H1 (cell line): Measurements from ENCODE around the gene TBX18. TPM values are rescaled to one million over a fixed set of nuclear protein-coding genes. Genes with fewer than 3 reads are reported as not detected.

Source experiments
- ASH2L ChIP-seq: fragments of 200-600, 300-600 bp; sonication (generic); IDR thresholded peaks from one replicate; pipeline ENCODE4 v1.7.1; 2017; ENCODE audit warnings: low read length
- CREB1 ChIP-seq: IDR thresholded peaks from 2 replicates; pipeline ENCODE4 v1.6.1; 2012; ENCODE audit warnings: inconsistent platforms
- SAP30 ChIP-seq: fragments of 300-600 bp; sonication (generic); IDR thresholded peaks from 2 replicates; pipeline ENCODE4 v1.7.1; 2012; ENCODE audit warnings: low read length, moderate library complexity, mild to moderate bottlenecking, inconsistent platforms; ENCODE audit not compliant: insufficient read depth, insufficient replicate concordance
- SP2 ChIP-seq: IDR thresholded peaks from 2 replicates; pipeline ENCODE4 v1.6.1; 2012; ENCODE audit warnings: mild to moderate bottlenecking, low read length, inconsistent platforms
- polyA plus RNA-seq, 7 experiments: library from polyadenylated mRNA; depleted of rRNA in 3 of 7; stranded (reverse) in 5 of 7; unstranded in 2 of 7; fragments of >200 nt in 5 of 7; fragments of 200-250 nt in 2 of 7; gene quantifications; 1 replicate in 5 of 7; 2 replicates in 1 of 7; 4 replicates in 1 of 7; pipeline versions ENCODE4 v1.2.1 to v1.2.3, GENCODE V29; 2011 to 2013; ENCODE audit warnings: missing spikeins in 2 of 7, mixed read lengths in 2 of 7
- total RNA-seq: library from RNA; stranded (reverse); fragmentation: NEBNext Ultra II Directional; extraction: Animal tissue kit (Norgen Biotek cat#: 25700); gene quantifications from 2 replicates; pipeline ENCODE4 v1.2.1, GENCODE V29; 2021

The TBX18 gene
- total and polyA plus RNA-seq, 2 of the 8 experiments (the other 6 are each of a cell fraction or from before 2014, with no cell fraction given), result 0.02 TPM; not detected in 1

DNA sequence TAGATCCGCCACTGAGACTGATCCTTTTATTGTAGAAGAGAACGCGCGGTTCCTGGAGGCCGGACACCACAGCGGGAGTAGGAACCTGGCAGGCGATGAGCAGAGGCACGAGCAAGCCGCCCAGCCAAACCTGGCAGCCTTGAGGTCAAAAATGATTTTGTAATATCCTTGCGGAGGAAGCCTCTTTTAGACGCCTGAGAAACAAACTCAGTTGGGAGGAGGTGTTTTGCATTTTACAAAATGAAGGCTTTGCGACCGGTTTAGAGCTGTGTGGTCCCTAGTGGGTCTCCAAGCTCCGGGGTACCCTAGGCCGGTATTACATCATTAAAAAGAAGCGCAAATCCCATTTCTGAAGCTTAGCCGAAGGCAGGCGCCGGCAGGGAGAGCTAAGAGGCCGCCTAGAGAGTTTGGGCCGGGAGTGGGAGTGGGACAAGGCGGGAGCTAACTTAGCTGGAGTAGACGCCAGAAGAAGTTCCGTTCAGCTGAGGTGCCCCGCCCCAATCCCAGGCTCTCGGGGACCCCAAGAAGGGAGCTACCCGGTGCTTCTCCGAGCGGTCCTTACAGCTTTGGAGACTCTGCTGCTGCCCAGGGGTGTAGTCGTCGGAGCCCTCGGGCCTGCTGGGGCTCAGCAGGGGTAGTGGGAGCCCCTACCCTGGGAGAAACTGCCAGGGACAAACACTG lies 1.9 kb upstream of the TBX18 start (continued):
- TF ChIP-seq SAP30, result no peak
- no peak for TF ChIP-seq CREB1
- no peak for TF ChIP-seq SP2
- no peak for TF ChIP-seq ASH2L
